SKM-1 treated with dmso at 0.1 percent for 144 hours (cell line): Measurements from ENCODE around the gene FCAMR.

Experiments
- DNase-seq: peaks from one replicate; lab custom pipeline; 2025; ENCODE audit not compliant: unreplicated experiment; lab: John Stamatoyannopoulos, UW

Gene FCAMR, protein sequence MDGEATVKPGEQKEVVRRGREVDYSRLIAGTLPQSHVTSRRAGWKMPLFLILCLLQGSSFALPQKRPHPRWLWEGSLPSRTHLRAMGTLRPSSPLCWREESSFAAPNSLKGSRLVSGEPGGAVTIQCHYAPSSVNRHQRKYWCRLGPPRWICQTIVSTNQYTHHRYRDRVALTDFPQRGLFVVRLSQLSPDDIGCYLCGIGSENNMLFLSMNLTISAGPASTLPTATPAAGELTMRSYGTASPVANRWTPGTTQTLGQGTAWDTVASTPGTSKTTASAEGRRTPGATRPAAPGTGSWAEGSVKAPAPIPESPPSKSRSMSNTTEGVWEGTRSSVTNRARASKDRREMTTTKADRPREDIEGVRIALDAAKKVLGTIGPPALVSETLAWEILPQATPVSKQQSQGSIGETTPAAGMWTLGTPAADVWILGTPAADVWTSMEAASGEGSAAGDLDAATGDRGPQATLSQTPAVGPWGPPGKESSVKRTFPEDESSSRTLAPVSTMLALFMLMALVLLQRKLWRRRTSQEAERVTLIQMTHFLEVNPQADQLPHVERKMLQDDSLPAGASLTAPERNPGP

DNA sequence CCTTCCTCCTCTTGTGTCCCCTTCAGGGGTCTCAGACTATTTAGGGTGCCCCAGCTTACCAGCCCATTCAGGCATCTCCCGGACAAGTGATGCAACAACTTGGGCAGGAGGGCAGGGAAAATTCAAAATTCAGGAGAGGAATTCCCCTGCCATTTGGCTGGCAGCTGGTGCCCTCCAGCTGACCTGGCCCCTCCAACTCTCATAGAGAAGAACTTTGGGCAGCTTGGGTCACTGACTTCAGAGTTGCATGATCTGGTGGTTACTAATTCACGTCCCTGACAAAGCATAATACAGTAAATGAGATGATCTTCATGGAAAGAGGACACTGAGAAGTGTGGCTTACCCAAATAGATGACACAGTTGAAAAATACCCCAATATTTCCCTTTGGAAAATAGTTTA, at the start of gene FCAMR:
Gene FCAMR (minus strand): TSS at position 15 of the 400 bp plus-strand sequence. CDS start 335 bp downstream, outside the sequence.
- DNase-seq: no peak

DNA sequence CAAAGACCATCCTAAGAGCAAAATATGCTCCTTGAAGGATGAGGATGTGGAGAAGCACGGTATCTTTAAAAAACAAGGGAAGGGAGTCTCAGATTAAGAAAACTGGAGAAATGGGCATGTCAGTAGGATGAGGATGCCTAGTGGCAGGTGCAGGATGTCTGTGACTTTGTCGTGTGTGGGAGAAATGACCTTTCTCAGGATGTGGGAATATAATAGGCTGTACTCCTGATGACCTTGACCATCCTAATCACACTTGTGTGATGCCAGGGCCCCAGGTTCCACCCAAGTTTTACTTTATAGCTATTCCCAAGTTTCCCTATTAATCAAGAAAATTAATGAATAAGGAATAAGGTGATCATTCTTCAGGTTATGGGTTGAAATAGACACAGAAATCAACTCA, 49.4 kb upstream of the FCAMR start:
- DNase-seq: no peak

DNA sequence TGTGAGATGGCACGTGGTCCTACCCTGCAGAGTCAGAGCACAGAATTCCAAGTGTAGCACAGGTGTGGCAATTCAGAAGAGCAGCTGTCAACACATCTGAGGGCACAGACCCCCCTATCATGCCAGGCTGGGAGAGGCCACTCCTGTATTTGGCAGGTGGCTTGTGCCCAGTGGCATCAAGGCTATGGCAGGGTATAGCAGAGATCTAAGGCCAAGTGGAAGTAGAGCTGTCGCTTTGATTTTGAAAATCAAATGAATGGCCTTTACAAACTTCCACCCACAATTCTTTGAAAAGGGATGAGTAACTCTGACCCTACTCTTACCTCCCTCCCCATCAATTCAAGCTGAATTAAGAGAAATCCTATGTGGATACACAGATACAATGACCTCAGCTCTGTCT, 48.9 kb upstream of the FCAMR start:
- DNase-seq: no peak

DNA sequence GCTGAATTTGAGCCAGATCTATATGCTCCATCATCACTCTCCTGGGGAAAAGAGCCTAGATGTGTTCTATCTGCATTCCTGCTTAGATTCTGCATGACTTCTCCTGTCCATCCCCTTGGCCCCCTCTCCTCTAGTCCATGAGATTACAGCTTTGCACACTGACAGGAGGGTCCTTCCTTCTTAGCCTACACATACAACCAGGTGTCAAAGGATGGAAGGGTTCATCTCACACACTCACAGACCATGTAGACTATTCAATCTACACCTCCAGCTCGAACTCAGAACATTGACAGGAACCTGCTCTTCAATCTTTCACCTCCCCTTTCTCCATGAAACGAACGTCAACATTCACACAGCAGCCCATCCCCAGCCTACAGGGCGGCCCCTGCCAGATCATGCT, 48.4 kb upstream of the FCAMR start:
- DNase-seq: no peak

DNA sequence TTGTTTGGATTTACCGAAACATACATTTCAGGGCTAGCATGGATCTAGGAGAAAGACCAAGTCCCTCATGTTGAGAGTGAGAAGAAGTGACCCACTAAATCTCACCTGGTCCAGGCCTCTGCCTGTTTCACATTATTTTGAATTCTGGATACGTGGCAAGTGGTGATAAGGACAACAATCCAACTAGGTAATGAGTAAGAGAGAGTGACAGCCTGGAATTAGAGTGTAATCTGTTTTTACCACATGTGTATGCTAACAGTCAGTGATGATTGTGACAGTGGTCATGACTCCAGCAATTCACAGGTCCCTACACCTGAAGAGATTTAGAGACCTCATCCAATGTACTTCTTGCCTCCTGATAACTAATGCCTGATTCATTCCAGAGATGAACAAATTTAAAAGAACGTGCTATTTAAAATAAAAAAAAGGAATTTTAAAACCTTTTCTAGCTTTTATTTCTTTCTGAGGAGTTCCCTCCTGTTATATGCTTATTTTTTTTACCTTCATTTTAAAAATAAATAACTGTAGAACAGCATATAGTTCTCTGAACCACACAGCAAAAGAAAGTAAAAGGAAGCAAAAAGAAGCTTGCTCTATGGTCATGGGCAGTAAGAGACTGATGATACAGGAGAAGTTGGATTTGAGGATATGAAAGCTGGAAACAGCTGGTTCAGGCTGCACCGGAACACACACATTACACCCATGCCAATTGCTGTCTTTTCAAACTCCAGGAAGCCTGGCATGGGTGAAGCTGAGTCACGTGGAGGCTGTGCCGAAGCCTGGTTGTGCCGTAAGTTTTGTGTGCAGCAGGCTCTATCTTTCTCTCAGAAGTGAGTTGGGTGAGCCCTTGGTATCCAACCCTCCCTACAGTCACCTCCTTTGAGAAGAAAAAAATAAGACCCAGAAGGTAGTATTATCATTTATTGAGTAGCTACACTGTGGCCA, 47.6 kb upstream of the FCAMR start:
- DNase-seq: no peak

DNA sequence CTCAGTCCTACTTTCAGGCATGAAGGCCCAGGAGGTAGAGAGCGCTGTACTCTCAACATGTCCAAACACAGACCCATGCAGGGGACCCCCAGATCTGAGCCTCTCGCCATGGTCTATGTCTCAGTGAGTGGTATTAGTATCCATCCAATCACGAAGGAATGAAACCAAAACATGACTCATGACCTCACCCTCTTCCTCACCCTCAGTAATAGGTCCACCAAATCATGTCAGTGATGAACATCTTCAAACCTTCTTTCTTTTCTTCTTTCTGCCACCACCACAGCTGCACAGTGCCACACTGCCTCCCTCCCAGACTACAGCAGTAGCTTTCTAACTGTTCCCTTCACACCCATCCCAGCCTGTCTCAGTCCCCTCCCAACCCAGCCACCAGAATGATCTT, 45.5 kb upstream of the FCAMR start:
- no peak for DNase-seq

DNA sequence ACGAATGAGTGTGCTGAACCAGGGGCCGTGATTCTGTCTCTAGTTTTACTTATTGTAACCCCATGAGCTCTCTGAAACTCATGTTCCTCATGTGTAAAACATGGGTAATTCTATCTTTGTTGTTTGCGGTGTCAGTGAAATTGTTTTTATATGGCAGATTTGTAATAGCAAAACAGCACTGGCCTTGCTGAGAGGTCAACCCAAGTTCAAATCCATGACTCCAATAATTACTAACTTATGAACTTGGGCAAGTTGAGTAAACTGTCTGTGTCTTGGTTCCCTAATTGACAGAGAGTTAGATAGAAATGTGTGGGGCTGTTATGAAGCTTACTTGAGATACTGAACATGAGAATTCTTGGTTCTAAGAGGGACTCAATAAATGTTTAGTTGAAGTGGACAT, 44.5 kb upstream of the FCAMR start:
- DNase-seq: no peak

DNA sequence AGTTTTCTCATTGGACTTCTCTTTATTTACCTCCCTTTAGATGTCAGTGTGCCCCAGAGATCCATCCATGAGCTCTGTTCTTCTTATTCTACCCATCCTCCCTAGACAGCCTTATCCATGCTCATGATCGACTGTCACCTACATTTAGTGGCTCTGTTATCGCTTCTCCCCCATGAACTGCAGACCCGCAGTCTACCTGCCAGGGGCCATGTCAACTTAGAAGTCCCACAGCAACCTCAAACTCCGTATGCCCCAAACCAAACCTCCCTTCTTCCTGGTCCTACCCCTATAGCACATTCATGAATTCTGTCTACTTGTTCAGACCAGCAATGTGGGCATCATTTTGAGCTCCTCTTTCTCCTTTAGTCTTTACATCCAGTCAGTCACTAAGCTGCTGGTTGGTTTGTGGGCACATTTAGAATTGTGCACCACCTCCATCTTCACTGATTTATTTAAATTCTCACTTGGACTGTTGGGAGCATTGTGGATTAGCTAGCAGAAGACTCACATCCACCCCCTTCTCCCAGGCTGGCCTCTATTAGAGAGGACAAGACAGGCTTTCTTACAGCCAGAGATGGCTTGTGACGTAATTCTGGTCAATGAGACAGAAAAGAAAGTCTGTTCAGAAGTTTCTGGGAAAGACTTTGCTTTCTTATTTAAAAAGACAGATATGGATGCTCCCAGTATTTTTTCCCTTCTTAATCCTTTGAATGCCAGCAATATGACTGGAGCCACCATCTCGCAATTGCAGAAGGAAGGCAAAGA, 43.2 kb upstream of the FCAMR start:
- DNase-seq: no peak

DNA sequence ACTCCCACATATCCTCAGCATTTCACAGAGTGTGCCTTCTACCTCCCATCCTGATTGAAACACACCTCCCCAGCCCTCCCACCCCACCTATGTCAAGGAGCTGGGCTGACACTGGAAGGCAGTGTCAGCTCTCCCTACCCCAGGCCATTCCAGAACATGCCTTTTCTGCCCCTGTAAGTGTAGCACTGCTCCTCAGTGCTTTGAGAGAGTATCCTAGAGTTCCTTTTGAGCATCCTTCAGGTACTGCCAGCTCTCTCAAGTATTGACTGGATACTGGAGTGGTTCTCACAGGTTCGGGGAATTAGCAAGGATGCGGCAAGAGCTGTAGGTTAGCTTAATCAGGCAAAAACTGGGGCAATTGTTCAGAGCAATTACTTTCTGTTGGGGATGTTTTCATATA, 40.5 kb upstream of the FCAMR start:
- no peak for DNase-seq

DNA sequence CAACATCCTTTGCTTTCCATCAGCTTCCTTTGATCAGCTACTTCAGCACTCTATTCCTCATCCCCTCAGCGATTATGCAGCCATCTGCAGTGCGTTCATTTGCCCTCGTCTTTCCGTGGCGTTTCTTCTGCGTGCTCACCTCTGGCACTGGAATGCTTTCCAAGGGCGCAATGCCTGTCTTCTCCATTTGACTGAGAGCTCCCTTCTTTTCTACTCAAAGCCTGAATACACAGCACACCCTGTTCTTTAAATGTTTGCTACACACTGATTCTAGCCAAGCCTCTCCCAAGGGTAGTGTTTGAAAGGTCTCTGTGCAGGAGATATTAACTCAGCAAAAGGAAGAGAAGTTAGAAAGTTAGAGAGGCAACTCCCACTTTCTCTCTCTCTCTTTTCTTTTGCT, 39.7 kb upstream of the FCAMR start:
- DNase-seq: no peak

DNA sequence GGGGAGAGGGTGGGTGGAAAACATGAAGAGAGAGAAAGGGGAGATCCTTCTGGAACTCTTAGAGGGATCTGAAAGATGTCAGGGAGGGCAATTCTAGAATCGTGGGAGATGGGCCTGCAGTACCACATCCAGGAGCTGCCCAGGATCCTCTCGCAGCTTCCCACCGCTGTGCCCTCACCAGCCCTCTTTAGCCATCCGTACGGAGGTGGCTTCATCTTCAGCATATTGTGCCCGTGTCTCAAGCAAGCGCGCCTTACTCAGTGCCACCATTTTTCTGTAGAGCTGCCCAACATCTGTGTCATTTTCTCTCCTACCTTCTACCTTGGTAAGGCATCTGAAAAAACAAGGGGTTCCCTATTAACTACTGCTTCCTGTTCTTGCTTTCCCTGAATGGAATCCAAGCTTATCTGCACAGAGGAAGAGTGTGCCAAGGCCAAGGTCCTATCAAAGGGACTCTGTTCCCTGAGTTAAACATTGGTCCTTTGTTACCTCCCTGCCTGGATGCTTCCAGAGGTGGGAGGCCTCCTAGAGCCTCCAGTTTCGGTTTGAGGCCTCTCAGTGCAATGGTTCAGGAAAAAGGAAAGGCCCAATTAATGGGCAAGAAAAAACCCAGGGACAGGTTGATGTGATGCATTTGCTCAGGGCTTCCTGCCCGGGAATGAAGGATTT, 39.1 kb upstream of the FCAMR start:
- no peak for DNase-seq

DNA sequence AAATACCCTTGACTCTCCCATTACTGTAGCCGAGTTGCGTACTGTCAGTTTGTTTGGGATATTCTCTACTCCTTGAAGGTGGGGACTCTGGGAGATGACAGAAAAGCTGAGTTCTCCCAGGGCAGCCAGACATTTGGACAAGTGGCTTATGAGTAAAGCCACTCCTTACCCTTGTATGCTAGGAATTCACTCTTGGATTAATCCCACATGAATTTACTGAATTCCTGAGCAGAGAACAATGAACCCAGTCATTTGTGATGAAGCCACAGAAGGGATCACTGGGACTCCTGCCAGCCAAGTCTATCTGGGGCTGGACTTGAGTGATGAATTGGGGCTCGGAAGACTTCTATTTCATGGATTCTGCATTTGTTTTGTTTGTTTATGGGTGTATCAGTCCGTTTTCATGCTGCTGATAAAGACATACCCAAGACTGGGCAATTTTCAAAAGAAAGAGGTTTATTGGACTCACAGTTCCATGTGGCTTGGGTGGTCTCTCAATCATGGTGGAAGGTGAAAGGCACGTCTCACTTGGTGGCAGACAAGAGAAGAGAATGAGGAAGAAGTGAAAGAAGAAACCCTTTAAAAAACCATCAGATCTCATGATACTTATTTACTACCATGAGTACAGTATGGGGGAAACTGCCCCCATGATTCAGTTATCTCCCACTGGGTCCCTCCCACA, 37.2 kb upstream of the FCAMR start:
- no peak for DNase-seq

DNA sequence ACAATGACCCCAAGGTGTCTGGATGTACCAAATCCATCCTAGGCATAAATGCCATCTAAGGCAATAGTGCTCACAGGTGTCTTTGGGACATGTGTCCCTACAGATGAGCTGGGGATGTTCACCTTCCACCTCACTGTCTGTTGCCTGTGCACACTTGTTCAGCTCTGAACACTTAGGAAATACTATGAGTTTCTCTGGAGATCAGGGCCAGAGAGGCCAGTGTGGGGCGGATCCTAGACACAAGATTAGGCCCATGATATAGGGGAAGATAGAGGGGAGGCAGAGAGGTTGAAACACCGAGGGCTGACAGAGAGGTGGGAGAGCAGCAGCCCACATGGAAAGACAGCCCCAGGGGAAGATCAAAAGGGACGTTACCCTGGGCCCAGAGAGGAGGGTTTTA, 36.7 kb upstream of the FCAMR start:
- DNase-seq: no peak

DNA sequence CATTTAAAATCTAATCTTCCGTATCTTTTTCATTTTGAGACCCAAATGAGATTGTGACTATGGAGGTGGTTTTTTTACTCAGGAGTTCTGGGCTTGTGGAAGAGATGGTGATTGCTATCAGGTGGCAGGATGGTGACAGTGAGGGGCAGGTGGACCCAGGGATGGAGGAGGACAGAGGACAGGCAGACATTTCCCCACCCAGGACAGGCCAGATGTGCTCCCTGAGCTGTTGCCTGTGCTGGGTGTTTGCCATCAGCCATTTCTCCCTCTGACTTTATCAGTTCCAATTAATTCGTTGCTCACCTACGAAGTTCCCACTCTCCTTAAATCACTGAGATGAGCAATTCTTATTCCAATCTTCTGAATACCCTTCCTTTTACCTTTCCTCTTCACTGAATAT, 35.8 kb upstream of the FCAMR start:
- DNase-seq: no peak

DNA sequence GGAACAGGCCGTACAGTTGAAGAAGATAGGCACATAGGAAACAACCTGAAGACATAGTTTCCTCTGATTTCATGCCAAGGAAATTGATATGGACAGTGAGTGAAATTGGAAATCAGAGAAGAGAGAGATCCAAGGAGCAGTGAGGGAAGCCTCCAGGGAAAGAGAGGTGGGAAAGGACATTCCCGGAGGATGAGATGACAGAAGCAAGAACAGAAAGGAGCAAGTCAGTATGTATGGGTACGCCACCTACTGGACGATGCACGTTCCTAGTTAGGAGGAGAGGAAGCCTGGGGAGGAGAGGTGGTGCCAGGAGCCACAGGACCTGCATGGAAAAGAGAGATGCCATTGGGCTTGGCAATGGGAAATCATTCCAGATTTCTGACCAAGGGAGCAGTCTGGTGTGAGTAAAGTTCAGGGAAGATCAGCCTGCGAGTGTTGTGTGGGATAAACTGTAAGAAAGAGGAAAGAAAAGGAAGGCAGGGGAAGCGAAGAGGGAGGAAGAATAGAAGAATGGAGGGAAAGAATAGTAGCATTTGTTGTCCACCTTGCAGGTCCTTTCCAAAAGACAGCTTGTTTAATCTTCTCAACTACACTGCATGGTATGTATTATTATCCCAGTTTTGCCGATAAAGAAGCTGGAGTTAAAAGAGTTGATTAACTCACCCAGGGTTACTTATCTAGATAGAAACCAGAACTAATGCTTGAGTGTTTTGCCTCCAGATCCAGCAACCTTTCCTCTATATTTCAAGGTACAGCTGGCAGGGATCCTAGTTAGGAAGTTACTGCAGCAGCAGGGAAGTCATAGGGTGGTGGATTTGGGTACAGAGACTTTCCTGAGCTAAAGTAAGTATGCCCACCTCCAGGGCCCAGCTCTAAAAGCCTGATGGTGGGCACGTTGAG, 34.9 kb upstream of the FCAMR start:
- peak; percentile 68 for DNase-seq

DNA sequence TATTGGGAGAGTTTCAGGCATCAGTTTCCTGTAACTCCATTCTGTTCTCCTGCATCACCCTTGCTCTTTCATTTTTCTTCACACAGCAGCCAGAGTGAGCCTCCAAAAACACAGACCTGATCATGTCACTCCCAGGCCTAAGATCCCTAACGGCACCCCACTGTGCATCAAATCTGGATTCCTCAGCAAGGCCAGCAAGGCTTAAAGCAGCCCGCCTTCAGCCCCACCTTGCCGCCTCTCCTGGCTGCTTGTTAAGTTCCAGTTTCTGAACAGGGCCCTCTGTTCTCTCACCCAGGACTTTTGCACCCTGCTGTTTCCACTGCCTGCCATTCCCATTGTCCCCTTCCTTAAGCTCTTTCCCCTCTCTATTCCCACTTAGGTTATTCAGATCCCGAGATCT, 33.0 kb upstream of the FCAMR start:
- DNase-seq: no peak

DNA sequence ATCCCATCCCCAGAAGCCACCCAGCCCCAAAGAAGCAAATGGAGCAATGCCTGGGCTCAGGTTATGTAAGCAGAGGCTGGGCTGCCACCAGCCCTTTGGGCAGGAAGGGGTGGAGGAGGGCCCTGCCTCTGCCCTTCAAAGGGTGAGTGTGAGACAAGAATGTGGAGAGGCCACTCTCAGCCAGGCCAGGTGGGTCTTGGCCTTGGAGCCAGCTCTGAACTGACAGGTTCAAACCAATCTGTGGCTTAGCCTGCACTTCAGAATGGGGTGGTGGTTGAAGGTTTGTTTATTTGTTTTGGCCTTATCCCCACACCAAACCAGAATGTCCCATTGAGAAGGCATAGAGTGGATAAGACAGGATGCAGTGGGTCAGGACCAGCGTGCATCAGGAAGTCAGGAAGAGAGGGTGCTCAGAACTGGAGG, 32.5 kb upstream of the FCAMR start:
- DNase-seq: no peak

DNA sequence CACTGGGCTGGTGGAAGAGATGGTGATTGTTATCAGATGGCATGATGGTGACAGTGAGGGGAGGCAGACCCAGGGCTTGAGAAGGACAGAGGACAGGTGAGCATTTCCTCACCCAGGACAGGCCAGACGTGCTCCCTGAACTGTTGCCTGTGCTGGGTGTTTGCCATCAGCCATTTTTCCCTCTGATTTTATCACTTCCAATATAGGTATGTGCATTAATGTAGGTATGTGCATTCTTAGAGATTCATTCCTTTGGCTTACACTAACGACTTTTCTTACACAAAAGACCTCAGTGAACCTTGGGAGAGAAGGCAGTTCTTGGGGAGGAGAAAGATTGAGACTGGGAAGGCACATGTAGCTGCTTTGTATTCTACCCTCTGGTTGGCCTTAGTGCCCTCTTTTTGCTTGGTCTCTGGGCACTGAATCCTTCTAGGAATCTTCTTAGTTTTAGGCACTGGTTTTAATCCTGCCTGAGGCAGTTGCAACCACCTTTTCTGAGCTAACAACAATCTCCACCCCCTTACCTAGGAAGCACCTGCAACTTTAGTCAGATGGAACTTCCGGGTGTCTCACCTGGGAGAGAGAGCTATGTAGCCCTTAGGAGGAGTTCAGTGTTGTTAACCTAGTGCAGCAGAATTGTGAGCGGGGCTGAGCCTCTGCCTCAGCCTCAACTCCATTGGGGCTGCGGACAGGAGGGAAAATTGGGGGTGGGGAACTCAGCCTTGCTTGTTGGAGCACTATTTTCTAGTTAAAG, 31.4 kb upstream of the FCAMR start:
- DNase-seq: no peak
